ENCODE measurements around the gene CCDC93.

Gene CCDC93

DNA sequence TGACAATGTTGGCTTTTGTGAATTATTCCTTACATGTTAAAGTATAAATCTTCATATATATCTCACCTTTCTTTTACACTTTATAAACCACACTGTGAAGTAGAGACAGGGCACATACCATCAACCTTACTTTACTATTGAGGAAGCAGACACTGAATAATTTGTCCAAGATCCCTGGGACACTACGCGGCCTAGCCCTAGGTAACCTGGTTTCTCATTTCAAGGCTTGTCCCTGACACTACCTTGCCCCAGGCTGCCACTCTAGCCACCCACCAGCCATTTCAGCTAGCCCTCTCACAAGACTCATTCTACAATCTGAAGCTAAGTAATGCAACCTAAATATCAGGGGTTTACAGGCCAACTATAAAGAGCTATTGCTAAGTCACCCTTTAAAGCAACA is 26.7 kb downstream of the CCDC93 start:
- DNase-seq, result no peak

DNA sequence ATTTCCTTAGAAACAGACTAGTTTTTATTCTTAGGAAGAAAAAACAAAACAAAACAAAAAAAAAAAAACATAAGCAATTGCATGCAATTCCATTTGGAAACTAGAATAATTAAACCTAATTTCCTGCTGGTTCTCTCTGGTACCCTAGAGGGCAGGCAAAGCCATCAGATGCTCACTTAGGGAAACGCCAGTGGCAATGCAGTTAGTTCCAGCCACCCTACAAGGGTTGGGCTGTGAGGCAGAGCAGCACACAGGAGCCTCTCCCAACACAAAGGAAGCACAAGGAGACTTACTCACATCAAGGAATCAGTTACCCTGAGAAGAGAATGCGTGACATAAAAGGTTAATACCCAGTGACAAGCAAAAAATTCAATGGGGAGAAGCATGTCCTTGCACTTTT is 28.8 kb downstream of the CCDC93 start:
- DNase-seq, result no peak

DNA sequence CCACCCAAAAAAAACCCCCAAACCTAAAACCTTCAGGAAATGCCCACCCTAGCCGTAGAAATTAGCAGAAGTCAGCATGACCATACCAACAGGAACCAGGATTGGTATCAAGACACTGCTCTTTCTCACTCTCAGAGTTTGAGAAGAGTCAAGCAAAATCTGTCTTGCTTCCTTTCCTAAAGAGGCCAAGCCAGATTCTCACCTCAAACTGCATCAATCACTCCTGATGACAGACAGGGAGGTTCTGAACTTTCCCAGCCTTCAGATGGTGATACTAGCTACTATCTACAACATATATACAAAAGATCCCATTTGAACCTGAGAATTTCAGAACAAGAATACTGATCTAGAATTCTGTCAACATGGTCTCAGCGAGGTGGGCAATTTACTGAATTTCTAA is 29.7 kb downstream of the CCDC93 start:
- no peak for DNase-seq

- no peak for DNase-seq
These were observed 30.8 kb downstream of the CCDC93 start for GRCh38 chr2:117983040-117983439.

- no peak for DNase-seq
These were observed 31.4 kb downstream of the CCDC93 start for GRCh38 chr2:117982376-117983033.

DNA sequence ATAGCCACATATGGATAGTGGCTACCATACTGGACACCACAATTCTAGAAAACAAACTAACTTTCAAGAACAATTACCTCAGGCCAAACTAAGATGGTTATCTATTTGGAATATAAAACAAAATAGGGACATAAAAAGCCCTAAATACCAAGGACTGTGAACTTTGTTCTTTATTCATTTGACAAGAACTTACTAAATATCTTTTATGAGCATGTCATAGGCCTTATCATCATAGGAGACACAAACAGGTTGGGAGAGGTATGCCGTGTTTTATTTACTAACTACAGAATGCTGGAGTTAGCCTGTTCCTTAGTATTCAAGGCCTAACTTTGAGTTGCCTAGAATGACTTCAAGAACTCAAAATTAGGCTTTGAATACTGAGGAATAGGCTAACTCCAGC is 32.1 kb downstream of the CCDC93 start:
- DNase-seq, result no peak

DNA sequence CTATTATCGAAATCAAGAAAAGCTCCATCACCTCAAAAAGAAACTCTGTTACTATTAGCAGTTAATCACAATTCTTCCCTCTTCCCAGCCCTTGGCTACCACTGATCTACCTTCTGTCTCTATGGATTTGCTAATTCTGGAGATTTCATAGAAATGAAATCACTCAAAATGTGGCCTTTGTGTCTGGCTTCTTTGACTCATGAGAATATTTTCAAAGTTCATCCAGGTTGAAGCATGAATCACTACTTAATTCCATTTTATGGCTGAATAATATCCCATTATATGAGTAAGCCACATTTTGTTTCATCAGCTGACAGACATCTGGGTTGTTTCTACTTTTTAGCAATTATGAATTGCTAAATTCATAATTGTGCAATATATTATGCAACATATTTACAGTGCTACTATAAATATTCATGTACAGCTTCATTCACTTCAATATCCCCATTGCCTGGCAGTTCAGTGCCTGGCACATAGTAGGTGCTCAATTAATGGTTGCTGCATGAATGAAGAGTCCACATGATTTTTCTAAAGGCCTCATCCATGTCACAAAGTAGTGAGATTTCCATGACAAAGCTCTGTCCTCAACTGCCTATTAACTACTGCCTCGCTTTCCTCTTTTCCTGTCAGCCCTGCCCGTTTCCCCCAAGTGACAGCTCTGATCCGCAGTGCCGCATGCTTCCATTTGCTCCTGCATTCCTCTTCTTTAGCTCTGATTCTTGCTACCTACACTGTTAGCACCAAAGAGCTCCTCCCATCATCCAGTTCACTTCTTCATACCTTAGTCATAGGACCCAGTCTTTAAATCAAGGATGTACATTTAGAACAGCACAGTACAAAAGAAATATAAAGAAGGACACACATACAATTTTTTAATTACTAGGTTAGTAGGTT is 32.8 kb downstream of the CCDC93 start:
- no peak for DNase-seq

GRCh38 chr2:117979911-117980701 is 33.8 kb downstream of the CCDC93 start:
- DNase-seq, result no peak

- no peak for DNase-seq
These were observed 36.2 kb downstream of the CCDC93 start for GRCh38 chr2:117977696-117978095.

GRCh38 chr2:117976581-117976980 is 37.3 kb downstream of the CCDC93 start:
- no peak for DNase-seq

- no peak for DNase-seq
These were observed 40.3 kb downstream of the CCDC93 start for GRCh38 chr2:117973498-117974082.

- no peak for DNase-seq
These were observed 41.3 kb downstream of the CCDC93 start for GRCh38 chr2:117972476-117973123.

GRCh38 chr2:117968722-117969121 is 45.1 kb downstream of the CCDC93 start:
- DNase-seq, result no peak

DNA sequence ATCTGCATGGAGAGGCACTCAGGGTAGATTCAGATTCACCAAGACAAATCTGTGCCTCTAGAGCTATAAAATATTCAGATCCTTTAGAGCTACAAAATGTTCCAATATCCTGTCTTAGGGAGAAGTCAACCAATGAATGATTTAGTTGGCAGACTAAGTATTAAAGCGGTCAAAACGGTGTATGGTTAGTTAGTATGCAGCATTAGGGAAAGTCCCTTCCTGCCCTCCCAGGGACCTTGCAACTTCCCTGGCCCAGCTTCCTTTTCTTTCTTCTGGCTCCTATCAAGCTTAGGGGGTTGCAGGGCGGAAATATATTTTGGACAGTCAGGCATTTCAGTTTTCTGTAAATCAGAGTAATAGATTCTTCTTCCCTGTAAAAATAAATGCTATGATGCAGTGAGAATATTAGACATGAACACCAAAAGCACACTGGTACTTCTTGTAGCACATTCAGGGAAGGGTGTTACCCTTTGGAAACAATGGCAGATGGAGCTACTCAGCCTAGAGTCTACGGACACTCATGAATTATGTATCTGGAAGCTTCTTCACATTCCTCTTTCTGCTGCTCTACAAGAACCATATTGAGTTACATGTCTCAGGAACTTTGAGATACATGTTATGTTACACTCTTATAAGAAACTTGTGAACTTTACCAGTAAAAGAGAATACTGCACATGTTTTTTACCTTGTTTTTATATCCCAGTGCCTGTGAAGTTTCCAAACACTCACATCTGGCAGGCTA is 45.7 kb downstream of the CCDC93 start:
- no peak for DNase-seq

- no peak for DNase-seq
These were observed 50.4 kb downstream of the CCDC93 start for GRCh38 chr2:117963446-117963845.

DNA sequence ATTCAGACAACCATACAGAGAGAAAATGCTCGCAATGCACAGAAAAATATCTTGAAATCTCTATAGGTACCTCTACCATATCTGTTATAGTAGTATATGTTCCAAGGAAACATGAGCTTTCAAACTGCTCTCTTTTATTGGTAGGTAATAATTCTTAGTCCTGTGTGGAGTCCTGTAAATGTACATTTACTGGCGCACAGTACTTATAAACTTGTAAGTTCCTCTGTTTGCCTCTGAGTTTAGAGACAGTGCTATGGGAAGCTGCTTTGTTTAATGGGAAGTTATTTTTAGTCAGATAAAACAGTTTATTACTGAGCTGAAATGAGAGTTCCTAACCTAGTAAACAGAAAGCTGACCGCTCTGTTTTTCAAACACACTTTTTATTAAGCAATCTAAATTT is 52.7 kb downstream of the CCDC93 start:
- no peak for DNase-seq

DNA sequence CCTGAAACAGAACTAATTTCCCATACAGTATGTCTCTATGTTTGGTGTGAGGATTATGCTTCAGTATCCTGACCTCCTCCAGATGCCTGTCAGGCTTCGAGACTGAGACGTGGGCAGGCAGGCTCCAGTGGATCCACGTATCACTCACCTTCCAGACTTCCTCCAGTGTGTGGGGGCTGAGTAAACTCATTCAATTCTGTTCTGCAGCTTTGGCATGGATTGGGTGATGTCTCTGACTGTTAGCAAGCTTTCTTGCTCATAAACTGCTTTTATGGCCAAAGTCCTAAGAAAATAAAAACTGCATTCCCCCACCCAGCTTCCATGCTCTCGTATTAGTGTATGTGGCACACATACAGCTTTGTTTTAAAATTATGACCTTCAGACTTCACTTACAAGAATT is 53.6 kb downstream of the CCDC93 start:
- no peak for DNase-seq

DNA sequence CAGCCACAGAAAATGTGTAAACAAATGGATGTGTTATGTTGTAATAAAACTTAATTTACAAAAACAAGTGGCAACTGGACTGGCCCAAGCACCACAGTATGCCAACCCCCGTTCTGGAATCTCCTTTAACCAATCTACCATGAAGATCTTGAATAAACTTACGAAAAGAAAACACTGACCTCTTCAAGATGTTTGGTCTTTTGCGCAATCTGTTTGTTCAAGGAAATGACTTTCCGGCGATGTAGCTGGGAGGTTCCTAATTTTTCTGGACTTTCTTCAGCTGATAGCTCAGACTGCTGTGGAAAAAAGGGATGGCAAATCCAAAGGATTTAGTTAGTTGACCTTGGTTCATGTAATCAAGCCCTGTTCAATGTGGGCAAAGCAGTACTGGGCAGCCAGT is 55.7 kb downstream of the CCDC93 start:
- DNase-seq, result no peak

- no peak for DNase-seq
These were observed 56.3 kb downstream of the CCDC93 start for GRCh38 chr2:117957616-117958015.

DNA sequence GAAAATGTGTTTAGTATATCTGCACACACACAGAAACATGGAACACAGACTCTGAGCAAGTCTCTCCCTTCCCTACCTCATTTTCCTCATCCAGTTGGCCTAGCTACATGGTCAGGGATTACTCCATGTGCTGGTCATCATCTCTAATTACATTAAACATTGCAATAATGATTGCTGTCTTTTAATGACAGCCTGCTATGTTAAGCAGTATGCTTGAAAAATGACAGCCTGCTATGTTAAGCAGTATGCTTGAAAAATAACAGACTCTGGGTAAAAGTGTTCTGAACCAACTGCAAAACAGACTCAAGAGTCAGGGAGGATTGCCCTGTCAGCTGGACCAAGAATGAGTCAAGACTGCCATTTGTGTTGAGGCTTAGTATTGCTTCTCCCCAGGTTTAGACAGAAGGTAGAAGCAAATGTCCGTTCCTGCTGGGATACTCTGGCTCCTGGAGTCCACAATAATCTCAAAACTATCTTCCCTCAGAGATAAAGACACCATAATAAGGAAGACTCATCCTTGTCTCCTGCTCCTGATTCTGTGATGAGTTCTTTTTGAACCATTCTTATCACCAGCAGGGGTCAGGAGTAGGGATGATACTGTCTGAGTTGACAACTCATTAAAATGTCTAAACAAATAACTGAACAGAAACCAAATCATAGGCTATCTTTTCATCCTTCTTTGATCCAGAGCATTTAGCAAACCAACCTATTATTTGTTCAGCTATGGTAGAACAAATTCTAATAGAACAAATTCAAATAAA is 57.7 kb downstream of the CCDC93 start:
- DNase-seq, result no peak

- no peak for DNase-seq
These were observed 60.6 kb downstream of the CCDC93 start for GRCh38 chr2:117953231-117953630.
